HG03025 (cell line): ENCODE measurements around the gene ATG4D.

Source experiments
- ATAC-seq: cut with Tn5 transposase; IDR thresholded peaks from one replicate; pipeline ENCODE4 v1.9.1; 2021; ENCODE audit warnings: mild to moderate bottlenecking, moderate library complexity; ENCODE audit not compliant: unreplicated experiment, low FRiP score

The ATG4D gene

DNA sequence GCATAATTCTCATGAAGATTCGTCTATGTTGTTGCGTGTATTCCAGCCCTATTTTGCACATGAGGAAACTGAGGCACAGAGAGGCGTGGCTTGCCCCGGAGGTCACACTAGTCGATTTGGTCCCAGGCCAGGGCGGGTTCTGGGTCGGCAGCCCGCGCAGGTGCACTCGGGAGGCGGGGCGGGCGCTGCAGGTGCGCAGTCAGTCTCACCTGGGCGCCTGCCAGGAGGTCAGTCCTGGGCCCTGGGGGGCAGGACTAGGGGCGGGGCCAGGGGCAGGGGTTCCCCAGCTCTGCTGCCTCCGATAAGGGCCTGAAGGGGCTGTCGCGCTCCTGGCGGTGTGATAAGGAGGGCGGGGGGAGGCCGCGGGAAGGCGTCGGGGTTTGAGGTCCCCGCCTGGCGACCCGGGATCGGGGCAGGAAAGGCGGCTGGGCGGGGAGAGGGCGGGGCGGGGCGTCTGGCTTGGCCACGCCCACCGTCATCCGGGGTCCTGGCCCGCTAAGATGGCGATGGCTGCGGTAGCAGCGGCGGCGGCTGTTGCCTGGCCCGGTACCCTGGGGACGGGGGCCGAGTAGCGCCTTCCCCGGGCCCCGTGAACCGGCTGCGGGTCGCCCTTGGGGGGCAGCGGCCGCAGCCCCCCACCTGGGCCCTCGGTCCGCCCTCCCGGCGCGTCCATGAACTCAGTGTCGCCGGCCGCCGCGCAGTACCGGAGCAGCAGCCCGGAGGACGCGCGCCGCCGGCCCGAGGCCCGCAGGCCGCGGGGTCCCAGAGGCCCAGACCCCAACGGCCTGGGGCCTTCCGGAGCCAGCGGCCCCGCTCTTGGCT is at the start of gene ATG4D:
Gene ATG4D (plus strand): TSS at position 485 of the 822 bp plus-strand sequence. CDS start 187 bp downstream, at position 672.
- peak; percentile 47 for ATAC-seq

DNA sequence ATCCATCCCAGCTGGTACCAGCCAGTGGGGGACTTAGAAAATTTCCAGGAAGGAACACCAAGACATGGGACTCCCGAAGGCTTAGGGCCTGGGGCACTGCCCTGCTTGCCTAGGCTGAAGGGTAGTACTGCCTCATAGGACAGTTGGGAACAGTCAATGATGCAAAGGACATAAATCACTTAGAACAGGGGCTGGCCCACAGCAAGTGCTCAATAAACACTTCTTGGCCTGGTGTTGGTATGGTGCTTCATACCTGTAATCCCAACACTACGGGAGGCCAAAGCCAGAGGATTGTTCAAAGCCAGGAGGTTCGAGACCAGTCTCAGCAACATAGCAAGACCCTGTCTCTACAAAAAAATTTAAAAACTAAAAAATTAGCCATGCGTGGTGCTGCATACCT is 46.3 kb upstream of the ATG4D start:
- ATAC-seq: no peak

DNA sequence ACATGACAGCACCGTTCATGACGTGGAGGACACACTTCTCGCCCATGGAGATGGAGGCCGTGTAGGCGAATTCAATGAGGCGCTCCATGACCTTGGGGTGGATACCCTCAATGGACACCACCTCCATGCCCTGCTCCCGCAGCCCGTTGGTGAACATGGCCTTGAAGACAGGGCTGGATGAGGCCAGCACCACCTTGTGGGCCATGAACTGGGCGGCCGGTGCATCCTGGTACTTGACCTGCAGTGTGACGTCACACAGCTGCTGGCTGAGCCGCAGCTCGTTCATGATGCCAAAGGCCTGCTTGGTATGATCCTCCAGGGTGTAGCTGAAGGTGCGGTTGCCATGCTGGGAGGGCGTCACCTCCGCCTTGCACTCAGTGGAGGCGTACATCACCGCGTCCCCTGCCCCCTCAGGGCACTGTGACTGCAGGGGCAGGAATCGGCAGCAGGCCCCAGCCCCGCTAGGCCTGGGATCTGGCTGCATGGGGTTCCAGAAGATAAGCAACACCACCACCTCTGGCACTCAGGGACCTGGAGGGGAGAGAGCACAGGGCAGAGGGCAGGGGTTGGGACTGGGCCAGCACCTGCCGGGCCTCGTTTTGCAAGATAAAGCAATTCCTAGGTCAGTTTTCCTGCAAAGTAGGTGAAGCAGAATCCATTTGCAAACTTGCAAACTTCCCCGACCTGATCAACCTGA is 44.0 kb upstream of the ATG4D start:
- ATAC-seq: no peak

DNA sequence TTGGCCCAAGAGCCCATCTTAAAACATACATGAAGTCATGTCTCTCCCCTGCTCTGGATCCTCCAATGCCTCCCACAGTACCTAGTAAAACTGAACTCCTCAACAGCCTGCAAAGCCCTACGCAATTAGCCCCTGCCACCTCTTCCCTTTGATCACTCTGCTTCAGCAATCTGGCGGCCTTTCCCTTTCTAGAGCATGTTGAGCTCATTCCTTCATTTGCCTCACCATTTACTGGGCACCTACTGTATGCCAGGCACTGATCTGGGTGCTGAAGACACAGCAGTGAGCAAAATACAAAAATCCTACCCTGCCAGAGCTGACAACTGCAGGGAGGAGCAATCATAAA is 43.5 kb upstream of the ATG4D start:
- ATAC-seq: no peak

DNA sequence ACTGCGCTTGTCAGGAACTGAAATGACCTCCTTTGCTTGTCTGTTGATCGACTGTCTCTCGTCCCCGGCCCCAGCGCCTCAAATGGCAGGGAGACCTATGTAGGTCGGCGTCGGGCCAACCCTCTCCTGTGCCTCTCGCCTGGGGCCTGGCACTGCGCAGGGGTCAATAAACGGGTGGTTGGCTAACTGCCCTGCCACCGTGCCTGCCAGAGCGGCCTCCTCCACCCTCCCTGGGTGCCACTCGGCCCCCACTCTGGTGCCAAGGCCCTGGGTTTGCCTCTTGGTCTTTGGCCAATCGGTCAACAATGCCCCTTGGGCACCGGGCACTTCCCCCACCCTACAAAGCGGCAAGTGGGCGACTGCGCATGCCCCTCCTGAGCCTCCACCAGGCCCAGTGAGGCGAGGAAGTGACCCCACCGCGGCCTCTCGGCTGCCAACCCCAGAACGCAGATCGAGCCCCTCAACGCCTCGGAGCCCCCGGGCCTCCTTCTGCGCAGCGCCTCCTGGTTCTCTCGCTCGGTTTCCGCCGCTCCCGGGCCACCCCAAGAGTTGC is 41.7 kb upstream of the ATG4D start:
- ATAC-seq: peak; percentile 26

DNA sequence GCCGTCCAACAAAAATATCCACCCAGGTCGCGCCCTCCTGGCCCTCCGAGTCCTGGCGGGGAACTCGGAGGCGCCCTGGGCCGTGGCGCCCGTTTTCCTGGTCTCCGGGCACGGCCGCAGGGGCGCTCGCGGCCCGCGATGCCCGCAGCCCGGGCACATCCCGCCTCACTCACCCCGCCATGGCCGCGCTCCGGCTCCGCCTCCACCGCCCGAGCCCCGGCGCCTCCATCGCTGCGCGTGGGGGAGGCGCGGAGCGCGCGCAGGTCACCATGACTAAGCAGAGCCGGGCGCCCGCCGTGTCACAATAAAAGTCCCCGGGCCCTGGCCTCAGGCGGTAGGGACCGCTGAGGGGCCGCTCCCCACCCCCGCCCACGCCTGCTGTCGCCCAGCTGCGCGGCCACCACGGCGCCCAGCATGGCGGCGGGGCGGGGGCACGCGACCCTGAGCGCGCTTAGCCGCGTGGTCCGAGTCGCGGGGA is 41.1 kb upstream of the ATG4D start:
- peak; percentile 74 for ATAC-seq

DNA sequence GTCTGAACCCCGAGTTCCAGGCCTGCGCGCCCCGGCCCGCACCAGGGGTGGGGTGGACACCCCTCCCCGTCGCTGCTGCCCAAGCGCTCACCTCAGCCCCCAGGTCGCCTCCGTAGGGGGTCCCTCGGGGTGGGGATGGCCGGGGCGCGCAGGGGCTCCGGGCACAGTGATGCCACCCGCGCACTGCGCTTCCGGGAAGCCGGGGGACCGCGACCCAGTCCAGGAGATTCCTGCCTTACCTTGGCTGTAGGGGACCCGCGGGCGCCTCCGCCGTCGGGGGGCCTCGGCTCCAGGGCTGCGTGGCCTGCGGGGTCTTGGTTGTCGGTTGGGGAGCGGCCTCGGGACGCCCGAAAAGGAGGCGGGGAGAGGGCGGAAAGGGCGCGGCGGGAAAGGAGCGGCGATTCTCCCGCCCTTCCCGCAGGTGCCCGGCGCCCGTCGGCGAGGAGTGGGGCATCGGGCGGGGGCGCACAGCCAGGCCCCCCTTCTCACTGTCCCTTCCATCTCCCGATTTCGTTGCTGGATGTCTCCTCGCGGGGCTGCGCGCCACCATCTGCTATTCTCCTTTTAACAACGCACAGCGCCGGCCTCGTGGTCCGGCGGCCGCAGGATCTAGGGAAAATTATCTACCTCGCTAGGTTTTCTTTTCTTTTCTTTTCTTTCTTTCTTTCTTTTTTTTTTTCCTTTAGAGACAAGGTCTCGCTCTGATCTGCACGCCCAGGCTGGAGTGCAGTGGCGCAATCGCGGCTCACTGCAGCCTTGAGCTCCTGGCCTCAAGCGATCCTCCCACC is 40.5 kb upstream of the ATG4D start, which contains the start of gene KEAP1:
Gene KEAP1 (minus strand): TSS at position 355 of the 788 bp plus-strand sequence. CDS start 3,323 bp downstream, outside the sequence.
- peak; percentile 30 for ATAC-seq

DNA sequence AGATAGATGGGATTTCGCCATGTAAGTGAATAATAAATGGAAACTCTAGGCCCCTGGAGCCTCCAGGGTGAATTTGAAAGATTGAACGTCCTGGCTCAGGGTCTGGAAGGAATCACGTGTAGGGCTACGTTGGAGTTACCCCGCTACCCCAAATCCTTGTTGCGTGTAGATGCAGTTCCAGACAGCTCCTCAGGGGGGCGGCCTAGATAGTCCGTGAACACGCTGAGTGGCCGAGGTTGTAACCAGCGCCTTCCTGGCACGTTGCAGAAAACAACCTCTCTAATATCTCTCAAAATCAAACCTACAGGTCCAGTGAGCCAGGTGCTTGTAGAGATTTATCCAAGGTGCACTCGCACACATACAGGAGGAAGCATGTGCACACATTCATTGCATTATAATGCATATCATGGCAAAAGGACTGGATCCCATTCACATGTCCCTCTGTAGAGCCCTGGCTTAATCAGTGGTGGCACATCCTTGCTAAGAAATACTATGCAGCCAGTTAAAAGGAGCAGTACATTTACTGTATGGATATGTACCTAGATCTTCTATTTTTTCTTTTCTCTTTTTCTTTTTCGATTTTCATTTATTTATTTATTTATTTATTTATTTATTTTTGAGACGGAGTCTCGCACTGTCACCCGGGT is 38.0 kb upstream of the ATG4D start:
- no peak for ATAC-seq

DNA sequence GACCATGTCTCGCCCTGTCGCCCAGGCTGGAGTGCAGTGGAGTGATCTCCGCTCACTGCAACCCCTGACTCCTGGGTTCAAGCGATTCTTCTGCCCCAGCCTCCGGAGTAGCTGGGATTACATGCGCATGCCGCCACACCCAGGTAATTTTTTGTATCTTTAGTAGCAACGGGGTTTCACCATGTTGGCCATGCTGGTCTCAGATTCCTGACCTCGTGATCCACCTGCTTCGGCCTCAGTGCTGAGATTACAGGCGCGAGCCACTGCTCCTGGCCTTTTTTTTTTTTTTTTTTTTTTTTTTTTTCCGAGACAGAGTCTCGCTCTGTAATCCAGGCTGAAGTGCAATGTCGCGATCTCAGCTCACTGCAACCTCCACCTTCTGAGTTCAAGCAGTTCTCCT is 35.7 kb upstream of the ATG4D start:
- ATAC-seq: no peak

DNA sequence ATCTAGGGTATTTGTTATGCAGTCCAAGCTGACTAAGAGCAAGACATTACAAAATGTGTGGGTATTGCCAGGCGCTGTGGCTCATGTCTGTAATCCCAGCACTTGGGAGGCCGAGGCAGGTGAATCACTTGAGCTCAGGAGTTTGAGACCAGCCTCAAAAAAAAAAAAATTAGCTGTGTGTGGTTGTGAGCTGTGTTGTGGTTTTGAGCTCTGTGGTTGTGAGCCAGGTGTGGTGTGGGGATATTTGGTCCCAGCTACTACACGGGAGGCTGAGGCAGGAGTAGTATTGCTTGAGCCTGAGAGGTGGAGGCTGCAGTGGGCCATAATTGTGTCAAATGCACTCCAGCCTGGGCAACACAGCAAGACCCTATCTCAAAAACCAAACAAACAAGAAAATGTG is 35.0 kb upstream of the ATG4D start:
- no peak for ATAC-seq

DNA sequence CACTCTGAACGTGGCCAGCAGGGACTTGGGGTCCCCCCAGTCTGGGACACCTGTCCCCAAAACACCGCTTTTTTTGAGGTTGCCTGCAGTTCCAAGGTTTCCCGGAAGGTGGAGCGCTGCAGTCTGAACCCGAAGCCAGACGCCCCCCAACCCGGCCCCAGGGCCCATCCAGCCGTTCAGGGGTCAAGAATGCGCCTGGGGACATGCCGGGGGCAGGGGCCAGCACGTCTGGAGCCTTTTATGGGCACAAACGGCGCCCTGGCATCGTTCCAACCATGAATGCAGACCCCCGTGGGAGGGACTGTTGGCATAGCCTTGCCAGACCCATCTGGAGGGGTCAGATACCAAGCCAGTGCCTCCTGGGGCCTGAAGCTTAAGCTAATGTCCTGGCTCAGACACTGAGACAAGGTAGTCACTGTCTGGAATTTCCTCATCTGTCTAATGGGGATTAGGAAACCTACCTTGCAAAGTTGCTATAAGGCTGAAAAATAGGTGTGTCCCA is 33.4 kb upstream of the ATG4D start:
- ATAC-seq: no peak

DNA sequence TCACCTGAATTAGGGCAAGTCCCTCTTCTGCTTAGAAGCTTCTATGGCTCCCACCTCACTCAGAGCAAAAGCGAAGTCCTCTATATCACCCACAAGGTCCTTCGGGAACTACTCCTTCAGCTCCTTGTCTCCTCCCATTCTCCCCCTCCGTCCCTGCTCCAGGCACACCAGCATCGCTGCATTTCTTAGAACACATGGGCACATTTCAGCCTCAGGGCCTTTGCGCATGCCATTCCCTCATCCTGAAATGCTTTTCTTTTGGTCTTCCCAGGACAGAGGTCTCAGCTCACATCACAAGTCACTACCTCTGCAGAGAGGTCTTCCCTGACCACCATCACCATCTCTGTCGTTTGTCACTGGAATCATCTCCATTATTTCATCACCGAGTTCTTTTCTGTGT is 30.5 kb upstream of the ATG4D start:
- no peak for ATAC-seq

DNA sequence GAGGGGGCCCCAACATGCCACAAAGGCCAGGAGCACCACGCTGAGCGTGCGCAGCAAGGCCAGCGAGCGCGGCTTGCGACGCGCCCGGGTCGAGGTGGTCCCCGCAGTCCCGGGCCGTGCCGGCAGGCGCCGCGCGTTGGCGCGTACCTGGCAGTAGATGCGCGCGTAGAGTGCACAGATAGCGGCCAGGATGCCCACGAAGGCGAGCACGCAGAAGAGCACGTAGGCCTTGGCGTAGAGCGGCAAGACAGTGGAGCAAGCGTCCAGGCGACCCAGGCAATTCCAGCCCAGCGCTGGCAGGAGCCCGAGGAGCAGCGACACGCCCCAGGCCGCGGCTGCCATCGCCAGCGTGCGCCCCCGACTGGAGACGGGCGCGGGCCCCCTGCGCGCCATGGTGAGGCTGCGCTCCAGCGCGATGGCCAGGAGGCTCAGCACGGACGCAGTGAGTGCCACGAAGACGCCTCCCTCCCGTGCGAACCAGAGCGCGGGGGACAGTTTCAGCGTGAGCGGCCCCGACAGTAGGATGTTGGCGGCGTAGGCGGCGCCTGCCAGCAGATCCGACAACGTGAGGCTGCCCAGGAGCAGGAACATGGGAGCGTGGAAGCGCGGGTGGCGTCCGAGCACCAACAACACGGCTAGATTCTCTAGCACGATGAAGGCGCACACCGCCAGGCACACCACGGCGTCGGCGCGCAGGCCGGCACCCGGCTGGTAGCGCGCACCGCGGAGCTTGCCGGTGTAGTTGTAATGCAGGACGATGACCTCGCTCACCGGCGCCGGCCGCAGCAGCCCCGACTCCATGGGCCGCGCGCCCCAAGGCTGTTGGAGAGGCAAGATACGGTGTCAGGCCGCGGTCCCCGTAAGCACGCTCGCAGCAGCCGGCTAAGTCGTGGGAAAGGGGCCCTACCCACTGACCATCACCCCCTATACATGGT is 29.2 kb upstream of the ATG4D start:
- no peak for ATAC-seq

DNA sequence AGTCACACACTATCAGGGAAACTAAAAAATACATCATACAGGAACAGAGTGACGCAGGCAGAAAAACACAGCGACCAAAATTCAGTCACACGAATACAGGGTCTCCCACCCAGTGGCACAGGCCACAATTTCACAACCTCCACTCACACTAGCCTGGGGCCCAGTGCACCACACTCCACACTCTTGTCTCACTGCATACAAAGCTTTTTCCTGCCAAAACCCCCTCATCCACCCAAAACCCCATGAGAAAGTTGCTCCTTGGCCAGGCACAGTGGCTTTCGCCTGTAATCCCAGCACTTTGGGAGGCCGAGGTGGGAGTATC is 27.7 kb upstream of the ATG4D start:
- no peak for ATAC-seq

DNA sequence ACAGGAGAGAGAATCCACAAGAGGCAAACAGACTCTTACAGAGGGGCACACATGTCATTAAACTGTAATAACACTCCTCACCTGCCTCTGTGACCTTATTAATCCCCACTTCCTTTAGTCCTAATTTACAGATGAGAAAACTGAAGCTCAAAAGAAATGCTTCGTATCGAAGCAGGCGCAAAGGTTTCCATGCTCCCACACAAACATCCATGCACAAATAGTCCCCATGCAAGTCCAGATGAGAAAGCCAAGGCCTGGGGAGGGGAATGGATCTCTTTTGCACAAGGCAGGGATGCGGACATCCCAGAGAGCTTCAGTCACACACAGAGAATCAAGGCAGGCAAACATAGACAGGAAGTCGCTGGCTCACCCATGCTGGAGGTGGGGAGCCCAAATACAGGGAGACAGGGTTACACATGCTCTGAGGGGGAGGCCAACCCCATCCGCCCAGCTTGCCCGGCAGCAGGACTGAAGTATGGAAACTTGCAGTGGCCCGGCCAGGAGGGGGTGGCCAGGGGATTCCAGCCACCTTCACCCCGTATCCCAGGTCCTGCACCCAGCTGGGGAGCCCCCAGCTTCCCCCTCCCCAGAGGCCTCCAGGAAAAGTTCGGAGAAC is 26.9 kb upstream of the ATG4D start:
- no peak for ATAC-seq

DNA sequence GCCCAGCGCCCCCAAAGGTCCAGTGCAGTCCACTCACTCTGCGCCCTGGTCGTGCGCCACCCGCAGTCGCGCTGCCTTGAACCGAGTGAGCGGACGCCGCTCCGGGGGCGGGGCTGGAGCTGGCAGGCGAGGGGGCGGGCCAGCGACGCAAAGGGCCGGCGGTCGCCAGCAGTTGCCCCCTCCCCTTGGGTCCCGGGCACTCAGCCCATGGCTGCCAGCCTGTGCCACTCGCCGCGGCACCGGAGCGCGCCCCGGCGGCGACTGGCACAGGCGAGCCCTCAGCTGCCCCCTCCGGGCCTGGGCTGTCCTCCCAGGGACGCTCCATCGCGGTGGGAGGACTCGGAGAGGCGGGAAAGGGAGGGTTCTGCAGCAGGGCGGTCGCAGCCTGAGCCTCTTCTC is 26.3 kb upstream of the ATG4D start, which contains the start of gene S1PR5:
Gene S1PR5 (minus strand): TSS at position 87 of the 399 bp plus-strand sequence. CDS start 2,436 bp downstream, outside the sequence.
- no peak for ATAC-seq

DNA sequence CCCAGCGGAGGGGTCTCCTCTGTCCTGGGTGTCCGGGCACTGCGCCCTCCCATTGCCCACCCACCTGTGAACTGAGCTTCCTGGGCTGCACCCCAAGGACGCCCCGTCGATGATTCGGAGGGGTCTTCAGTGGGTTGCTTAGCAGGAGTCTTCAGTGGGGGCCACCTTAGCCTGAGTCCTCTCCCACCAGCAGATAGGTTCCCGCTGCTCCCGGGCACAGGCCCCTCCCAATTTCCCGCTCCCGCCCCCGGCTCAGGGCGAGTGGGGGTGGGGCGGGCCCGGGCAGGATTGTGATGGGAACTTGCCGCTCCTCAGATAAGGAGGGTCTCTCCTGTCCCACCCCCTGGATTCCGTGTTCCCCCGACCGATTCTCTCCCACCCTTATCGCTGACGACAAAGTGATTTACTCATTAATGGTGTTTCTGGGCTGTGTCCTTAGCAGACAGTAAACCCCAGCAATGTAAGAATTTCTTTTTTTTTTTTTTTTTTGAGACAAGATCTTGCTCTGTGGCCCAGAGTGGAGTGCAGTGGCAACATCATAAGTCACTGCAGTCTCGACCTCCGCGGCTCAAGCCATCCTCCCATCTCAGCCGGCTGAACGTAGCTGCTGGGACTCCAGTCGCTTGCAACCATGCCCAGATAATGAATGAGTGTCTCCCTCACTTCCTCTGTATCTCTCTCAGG is 25.8 kb upstream of the ATG4D start:
- no peak for ATAC-seq
